Mesendoderm (in vitro differentiated cells): ENCODE measurements around the gene CDC45.

Source experiments
- DNase-seq: peaks from one replicate; pipeline ENCODE4 v3.0.0; 2013
- H2AK5ac ChIP-seq: 2 replicates; pipeline ENCODE4 v1.6.1; 2013; ENCODE audit warnings: low read length, inconsistent platforms
- H2BK120ac ChIP-seq: 2 replicates; pipeline ENCODE4 v1.6.1; 2013; ENCODE audit warnings: low read depth, mild to moderate bottlenecking, low read length, moderate library complexity, mixed read lengths
- H2BK15ac ChIP-seq: replicated peaks from 2 replicates; pipeline ENCODE4 v1.6.1; 2013; ENCODE audit warnings: low read depth, mild to moderate bottlenecking, moderate library complexity
- H2BK5ac ChIP-seq: 2 replicates; pipeline ENCODE4 v1.6.1; 2013; ENCODE audit warnings: low read length, inconsistent platforms
- H3K18ac ChIP-seq: 2 replicates; pipeline ENCODE4 v1.6.1; 2013; ENCODE audit warnings: mild to moderate bottlenecking, low read length, mixed read lengths
- H3K23ac ChIP-seq: one replicate; pipeline ENCODE4 v1.6.1; 2013; ENCODE audit warnings: low read length
- H3K27ac ChIP-seq: 2 replicates; pipeline ENCODE4 v1.5.1; 2013; ENCODE audit warnings: low read depth, mild to moderate bottlenecking, inconsistent platforms, low read length, moderate library complexity
- H3K27me3 ChIP-seq: 2 replicates; pipeline ENCODE4 v1.6.1; 2013; ENCODE audit warnings: low read length, control low read depth, mild to moderate bottlenecking, inconsistent platforms; ENCODE audit not compliant: insufficient read depth, poor library complexity
- H3K36me3 ChIP-seq: 2 replicates; pipeline ENCODE4 v1.6.1; 2013; ENCODE audit warnings: low read length, inconsistent platforms; ENCODE audit not compliant: control insufficient read depth, insufficient read depth
- H3K4ac ChIP-seq: one replicate; pipeline ENCODE4 v1.6.1; 2013; ENCODE audit warnings: low read depth, mild to moderate bottlenecking, low read length, moderate library complexity
- H3K4me1 ChIP-seq: 2 replicates; pipeline ENCODE4 v1.6.1; 2013; ENCODE audit warnings: low read depth, low read length, inconsistent platforms; ENCODE audit not compliant: control insufficient read depth
- H3K4me2 ChIP-seq: 2 replicates; pipeline ENCODE4 v1.6.1; 2013; ENCODE audit warnings: low read length
- H3K4me3 ChIP-seq: 2 replicates; pipeline ENCODE4 v1.5.1; 2013; ENCODE audit warnings: mild to moderate bottlenecking, low read length
- H3K56ac ChIP-seq: one replicate; pipeline ENCODE4 v1.6.1; 2013; ENCODE audit warnings: low read length
- H3K79me1 ChIP-seq: 2 replicates; pipeline ENCODE4 v1.6.1; 2013; ENCODE audit warnings: low read length, inconsistent platforms
- H3K79me2 ChIP-seq: 2 replicates; pipeline ENCODE4 v1.6.1; 2013; ENCODE audit warnings: mild to moderate bottlenecking, low read length; ENCODE audit not compliant: control insufficient read depth, insufficient read depth
- H3K9ac ChIP-seq: 2 replicates; pipeline ENCODE4 v1.6.1; 2013; ENCODE audit warnings: low read length, inconsistent platforms
- H4K5ac ChIP-seq: one replicate; pipeline ENCODE4 v1.6.1; 2013; ENCODE audit warnings: low read length
- H4K8ac ChIP-seq: one replicate; pipeline ENCODE4 v1.6.1; 2013; ENCODE audit warnings: low read depth, mild to moderate bottlenecking, control low read depth, low read length, moderate library complexity
- WGBS: extraction: QIAGEN DNeasy Blood & Tissue Kit; methylation state at CpG from one replicate; pipeline ENCODE4 v1.1.7; 2013; ENCODE audit warnings: low lambda C conversion rate, missing lambda C conversion rate; ENCODE audit not compliant: insufficient coverage; ENCODE audit errors: extremely low coverage; 5-methylcytosine and 5-hydroxymethylcytosine counted together

The CDC45 gene

GRCh38 chr22:19507534-19507861, 27.8 kb downstream of the CDC45 start:
- Histone ChIP-seq H3K27me3 (no peaks in the 10 kb centered on the region), H2BK5ac (no peak overlapping the region), H3K79me1 (no peaks in the 10 kb centered on the region), H4K5ac (no peak overlapping the region), H3K18ac (no peak overlapping the region), H2BK15ac (no peak overlapping the region), H2AK5ac (no peak overlapping the region), H3K9ac (no peak overlapping the region), H3K4me1 (no peaks in the 10 kb centered on the region), H3K4me2 (no peak overlapping the region), H3K4me3 (no peak overlapping the region), H4K8ac (no peak overlapping the region), H3K23ac (no peak overlapping the region), H3K79me2 (no peaks in the 10 kb centered on the region), H3K4ac (no peak overlapping the region), H3K36me3 (peaks cover 2% of the 10 kb centered on the region), H3K56ac (no peak overlapping the region), H2BK120ac (no peak overlapping the region), H3K27ac (no peak overlapping the region)
- no peak for DNase-seq
- WGBS: no CpG with 5 or more reads among the region's 4 CpGs

- no peak for DNase-seq
- no peak overlapping the region for H3K9ac ChIP-seq
- H4K5ac ChIP-seq: no peak overlapping the region
- H3K4ac ChIP-seq: no peak overlapping the region
- no peak overlapping the region for H2AK5ac ChIP-seq
- H3K4me1 ChIP-seq: no peaks in the 10 kb centered on the region
- H3K23ac ChIP-seq: no peak overlapping the region
- H2BK5ac ChIP-seq: no peak overlapping the region
- H3K27me3 ChIP-seq: no peaks in the 10 kb centered on the region
- no peak overlapping the region for H4K8ac ChIP-seq
- H3K79me2 ChIP-seq: no peaks in the 10 kb centered on the region
- H3K27ac ChIP-seq: no peak overlapping the region
- H3K4me3 ChIP-seq: no peak overlapping the region
- no peak overlapping the region for H3K4me2 ChIP-seq
- H3K56ac ChIP-seq: no peak overlapping the region
- peaks cover 2% of the 10 kb centered on the region for H3K36me3 ChIP-seq
- H2BK15ac ChIP-seq: no peak overlapping the region
- no CpG with 5 or more reads among the region's 10 CpGs for WGBS
- no peak overlapping the region for H3K18ac ChIP-seq
- H2BK120ac ChIP-seq: no peak overlapping the region
- no peaks in the 10 kb centered on the region for H3K79me1 ChIP-seq
Measured at GRCh38 chr22:19508024-19508776, 28.5 kb downstream of the CDC45 start.

DNA sequence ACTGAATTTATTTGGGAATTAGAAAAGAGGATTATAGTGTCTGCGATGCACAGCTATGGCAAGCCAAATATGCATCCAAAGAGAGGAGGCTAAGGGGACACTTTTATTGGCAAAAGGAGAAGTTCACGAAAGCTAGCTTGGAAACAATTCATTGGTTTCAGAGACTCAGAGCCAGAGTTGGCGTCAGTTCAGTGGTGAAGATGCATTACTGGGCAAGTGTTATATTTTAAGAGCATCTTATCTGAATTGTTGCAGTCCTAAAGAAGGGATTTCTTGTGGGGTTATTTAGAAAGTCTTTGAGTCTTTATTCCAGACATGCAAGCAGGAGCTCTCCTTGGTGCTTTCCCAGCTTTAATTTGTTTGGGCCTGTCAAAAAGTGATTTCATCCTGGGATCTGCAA, 29.5 kb downstream of the CDC45 start:
- Histone ChIP-seq H3K23ac (no peak overlapping the region), H3K4ac (no peak overlapping the region), H3K18ac (no peak overlapping the region), H3K56ac (no peak overlapping the region), H3K4me2 (no peak overlapping the region), H3K9ac (no peak overlapping the region), H2BK15ac (no peak overlapping the region), H2BK5ac (no peak overlapping the region), H3K27me3 (no peaks in the 10 kb centered on the region), H2BK120ac (no peak overlapping the region), H4K8ac (no peak overlapping the region), H2AK5ac (no peak overlapping the region), H4K5ac (no peak overlapping the region), H3K4me3 (no peak overlapping the region), H3K27ac (no peak overlapping the region), H3K79me1 (no peaks in the 10 kb centered on the region), H3K79me2 (no peaks in the 10 kb centered on the region), H3K36me3 (peaks cover 2% of the 10 kb centered on the region), H3K4me1 (no peaks in the 10 kb centered on the region)
- DNase-seq: no peak
- no CpG with 5 or more reads among the region's 3 CpGs for WGBS

DNA sequence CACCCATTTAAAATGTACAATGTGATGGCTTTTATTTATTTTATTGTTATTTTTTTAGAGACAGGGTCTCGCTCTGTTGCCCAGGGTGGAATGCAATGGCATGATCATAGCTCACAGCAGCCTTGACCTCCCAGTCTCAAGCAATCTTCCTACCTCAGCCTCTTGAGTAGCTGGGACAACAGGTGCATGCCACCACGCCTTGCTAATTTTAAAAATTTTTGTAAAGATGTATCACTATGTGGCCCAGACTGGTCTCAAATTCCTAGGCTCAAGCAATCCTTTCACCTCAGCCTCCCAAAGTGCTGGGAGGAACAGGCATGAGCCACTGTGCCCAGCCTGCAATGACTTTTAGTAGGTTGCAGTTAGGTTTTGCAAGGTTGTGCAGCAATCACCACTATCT, 30.2 kb downstream of the CDC45 start:
- Histone ChIP-seq H3K4ac (no peak overlapping the region), H2BK5ac (no peak overlapping the region), H3K4me1 (no peaks in the 10 kb centered on the region), H3K27me3 (no peaks in the 10 kb centered on the region), H2BK15ac (no peak overlapping the region), H3K4me3 (no peak overlapping the region), H3K79me1 (no peaks in the 10 kb centered on the region), H3K18ac (no peak overlapping the region), H4K5ac (no peak overlapping the region), H3K4me2 (no peak overlapping the region), H3K56ac (no peak overlapping the region), H4K8ac (no peak overlapping the region), H2BK120ac (no peak overlapping the region), H3K36me3 (peaks cover 2% of the 10 kb centered on the region), H2AK5ac (no peak overlapping the region), H3K9ac (no peak overlapping the region), H3K23ac (no peak overlapping the region), H3K79me2 (no peaks in the 10 kb centered on the region), H3K27ac (no peak overlapping the region)
- DNase-seq: no peak
- no CpG with 5 or more reads among the region's 2 CpGs for WGBS

GRCh38 chr22:19510919-19511341, 31.2 kb downstream of the CDC45 start:
- no peak overlapping the region for H3K9ac ChIP-seq
- H3K27me3 ChIP-seq: no peaks in the 10 kb centered on the region
- no peak overlapping the region for H3K4me2 ChIP-seq
- no peak overlapping the region for H4K5ac ChIP-seq
- H3K27ac ChIP-seq: no peak overlapping the region
- H3K4me1 ChIP-seq: no peaks in the 10 kb centered on the region
- no peak overlapping the region for H3K18ac ChIP-seq
- H3K79me2 ChIP-seq: no peaks in the 10 kb centered on the region
- H3K79me1 ChIP-seq: no peaks in the 10 kb centered on the region
- H3K4ac ChIP-seq: no peak overlapping the region
- no peak overlapping the region for H2AK5ac ChIP-seq
- DNase-seq: no peak
- no peak overlapping the region for H4K8ac ChIP-seq
- peaks cover 2% of the 10 kb centered on the region for H3K36me3 ChIP-seq
- H3K4me3 ChIP-seq: no peak overlapping the region
- H3K56ac ChIP-seq: no peak overlapping the region
- no peak overlapping the region for H2BK120ac ChIP-seq
- no peak overlapping the region for H3K23ac ChIP-seq
- H2BK15ac ChIP-seq: no peak overlapping the region
- no peak overlapping the region for H2BK5ac ChIP-seq
- WGBS: no CpG with 5 or more reads among the region's 2 CpGs

GRCh38 chr22:19513823-19514222, 34.1 kb downstream of the CDC45 start:
- Histone ChIP-seq H3K56ac (no peak overlapping the region), H3K4me3 (no peak overlapping the region), H2BK120ac (no peak overlapping the region), H3K18ac (no peak overlapping the region), H3K4ac (no peak overlapping the region), H3K79me1 (no peaks in the 10 kb centered on the region), H2AK5ac (no peak overlapping the region), H3K9ac (no peak overlapping the region), H3K23ac (no peak overlapping the region), H4K8ac (no peak overlapping the region), H2BK5ac (no peak overlapping the region), H4K5ac (no peak overlapping the region), H3K4me2 (no peak overlapping the region), H3K36me3 (peaks cover 1% of the 10 kb centered on the region), H3K79me2 (no peaks in the 10 kb centered on the region), H3K4me1 (no peaks in the 10 kb centered on the region), H3K27ac (no peak overlapping the region), H3K27me3 (no peaks in the 10 kb centered on the region), H2BK15ac (no peak overlapping the region)
- no CpG with 5 or more reads among the region's 2 CpGs for WGBS
- DNase-seq: no peak
